Liver (tissue), 9 donors: ENCODE results near the gene TSPAN18. TPM values are rescaled to one million over a fixed set of nuclear protein-coding genes. Genes with fewer than 3 reads are reported as not detected.

ENCODE experiments used
- DNase-seq: peaks from one replicate; pipeline ENCODE4 v3.0.0-alpha.2; 2017; ENCODE audit warnings: low spot score
- H3K27ac ChIP-seq, 2 donors: one replicate each; pipeline ENCODE4 v1.7.0; 2013; ENCODE audit warnings: inconsistent platforms in 2 of 2, low read length in 2 of 2, control low read depth in 1 of 2, low read depth in 1 of 2, mild to moderate bottlenecking in 1 of 2
- H3K27me3 ChIP-seq, 4 donors: one replicate each; pipeline versions ENCODE4 v1.6.1 to v1.7.0; 2013; ENCODE audit warnings: low read length in 3 of 4, inconsistent platforms in 1 of 4, mild to moderate bottlenecking in 1 of 4, moderate library complexity in 1 of 4; ENCODE audit not compliant: control insufficient read depth in 4 of 4, insufficient read depth in 4 of 4
- H3K36me3 ChIP-seq, 4 donors: one replicate each; pipeline versions ENCODE4 v1.6.1 to v1.7.0; 2013; ENCODE audit warnings: low read length in 3 of 4, mild to moderate bottlenecking in 3 of 4, low read depth in 1 of 4, moderate library complexity in 1 of 4; ENCODE audit not compliant: control insufficient read depth in 4 of 4, insufficient read depth in 3 of 4
- H3K4me1 ChIP-seq, 4 donors: one replicate each; pipeline versions ENCODE4 v1.6.1 to v1.7.0; 2013; ENCODE audit warnings: low read length in 3 of 4, mild to moderate bottlenecking in 3 of 4, moderate library complexity in 1 of 4; ENCODE audit not compliant: control insufficient read depth in 4 of 4, insufficient read depth in 4 of 4
- H3K4me3 ChIP-seq, 3 donors: one replicate each; pipeline versions ENCODE4 v1.6.1 to v1.7.0; 2013; ENCODE audit warnings: low read length in 3 of 3, control low read depth in 1 of 3, low read depth in 1 of 3, mild to moderate bottlenecking in 1 of 3
- H3K9ac ChIP-seq, 2 donors: one replicate each; pipeline ENCODE4 v1.7.0; 2013; ENCODE audit warnings: low read length in 2 of 2, mild to moderate bottlenecking in 2 of 2, moderate library complexity in 2 of 2, control low read depth in 1 of 2, low read depth in 1 of 2
- H3K9me3 ChIP-seq, 4 donors: one replicate each; pipeline versions ENCODE4 v1.6.1 to v1.7.0; 2013; ENCODE audit warnings: low read length in 3 of 4; ENCODE audit not compliant: control insufficient read depth in 4 of 4
- ATF3 ChIP-seq: IDR thresholded peaks from 2 replicates; pipeline ENCODE4 v1.6.1; 2016; ENCODE audit warnings: antibody characterized with exemption
- CTCF ChIP-seq: fragments of 150-350 bp; IDR thresholded peaks from 2 replicates; pipeline ENCODE4 v1.5.1; 2017; ENCODE audit warnings: improper control_type of control experiment, low read depth, low read length; ENCODE audit not compliant: missing input control
- FOXA2 ChIP-seq: IDR thresholded peaks from 2 replicates; pipeline ENCODE4 v1.6.1; 2016; ENCODE audit warnings: antibody characterized with exemption
- HNF4A ChIP-seq, 2 donors: conservative IDR thresholded peaks; 2 replicates each; pipeline ENCODE4 v1.6.1; 2016; ENCODE audit warnings: antibody characterized with exemption in 2 of 2, mild to moderate bottlenecking in 2 of 2
- HNF4G ChIP-seq: IDR thresholded peaks from 2 replicates; pipeline ENCODE4 v1.6.1; 2016; ENCODE audit warnings: antibody characterized with exemption
- JUND ChIP-seq, 2 donors: IDR thresholded peaks; 2 replicates each; pipeline ENCODE4 v1.6.1; 2016; ENCODE audit warnings: antibody characterized with exemption in 2 of 2
- RAD21 ChIP-seq, 2 donors: IDR thresholded peaks; 2 replicates each; pipeline ENCODE4 v1.6.1; 2016; ENCODE audit warnings: antibody characterized with exemption in 2 of 2, mild to moderate bottlenecking in 2 of 2
- REST ChIP-seq: IDR thresholded peaks from 2 replicates; pipeline ENCODE4 v1.6.1; 2016; ENCODE audit warnings: antibody characterized with exemption, mild to moderate bottlenecking
- RXRA ChIP-seq, 2 donors: IDR thresholded peaks; 2 replicates each; pipeline ENCODE4 v1.6.1; 2017 to 2018; ENCODE audit warnings: antibody characterized with exemption in 2 of 2, mild to moderate bottlenecking in 1 of 2
- SP1 ChIP-seq: IDR thresholded peaks from 2 replicates; pipeline ENCODE4 v1.6.1; 2018; ENCODE audit warnings: antibody characterized with exemption, mild to moderate bottlenecking
- YY1 ChIP-seq: IDR thresholded peaks from 2 replicates; pipeline ENCODE4 v1.6.1; 2016; ENCODE audit warnings: antibody characterized with exemption, mild to moderate bottlenecking
- ZBTB33 ChIP-seq: IDR thresholded peaks from 2 replicates; pipeline ENCODE4 v1.6.1; 2016; ENCODE audit warnings: antibody characterized with exemption
- WGBS: extraction: QIAGEN DNeasy Blood & Tissue Kit; methylation state at CpG from one replicate; pipeline ENCODE4 v1.1.7; 2013; 5-methylcytosine and 5-hydroxymethylcytosine counted together
- polyA plus RNA-seq, 2 donors: library from polyadenylated mRNA; stranded (reverse) in 1 of 2; unstranded in 1 of 2; fragments of 200-250 nt in 1 of 2; fragments of >200 nt in 1 of 2; fragmentation: Nextera tagmentation in 1 of 2; extraction: Ambion mirVana in 1 of 2; gene quantifications; one replicate each; pipeline versions ENCODE4 v1.2.1 to v1.2.3, GENCODE V29; 2013 to 2015
- total RNA-seq, 2 donors: library from RNA; depleted of rRNA; stranded (reverse); fragments of >200 nt; gene quantifications; one replicate each; pipeline ENCODE4 v1.2.3, GENCODE V29; 2014
- donor health status: healthy.
- donor health status: healthy.
- donor health status: healthy.
- donor health status: healthy.
- donor health status: healthy.

The TSPAN18 gene
- total and polyA plus RNA-seq, 4 donors, result 1.2 to 5.0 (median 2.8) TPM

GRCh38 chr11:44872556-44872955, 145.8 kb downstream of the TSPAN18 start:
- WGBS, result 98% methylated on average over 1 of the region's 1 CpG
- H3K4me1 ChIP-seq, result no peaks in the 10 kb centered on the region
- no peak overlapping the region for H3K27ac ChIP-seq
- no peak for DNase-seq
- H3K36me3 ChIP-seq, result no peaks in the 10 kb centered on the region
- H3K4me3 ChIP-seq, result no peak overlapping the region
- TF ChIP-seq REST (no peak), HNF4A (conservative IDR thresholded peaks at IDR 0.05) (no peak), YY1 (no peak), ZBTB33 (no peak), SP1 (no peak), JUND (IDR thresholded peaks at IDR 0.05) (no peak), CTCF (no peak)
- H3K27me3 ChIP-seq, result no peaks in the 10 kb centered on the region
- no peak overlapping the region for H3K9ac ChIP-seq
- peaks cover 0 to 2% (median 0%) of the 10 kb centered on the region in 4 donors for H3K9me3 ChIP-seq

- no peak for DNase-seq
- Histone ChIP-seq H3K36me3 (no peaks in the 10 kb centered on the region), H3K9me3 (peaks cover 0 to 2% (median 0%) of the 10 kb centered on the region in 4 donors), H3K27me3 (no peaks in the 10 kb centered on the region), H3K4me1 (no peaks in the 10 kb centered on the region), H3K27ac (no peak overlapping the region), H3K4me3 (no peak overlapping the region), H3K9ac (no peak overlapping the region)
- TF ChIP-seq ZBTB33, result no peak
- no peak for TF ChIP-seq ATF3
- TF ChIP-seq RAD21 (IDR thresholded peaks at IDR 0.05), result no peak
- no peak for TF ChIP-seq HNF4G
- no peak for TF ChIP-seq REST
- TF ChIP-seq FOXA2, result no peak
- TF ChIP-seq HNF4A (conservative IDR thresholded peaks at IDR 0.05), result no peak
- no peak for TF ChIP-seq RXRA (IDR thresholded peaks at IDR 0.05)
- TF ChIP-seq YY1, result no peak
- no peak for TF ChIP-seq SP1
- WGBS, result 51% methylated on average over 1 of the region's 1 CpG
These were observed 146.8 kb downstream of the TSPAN18 start for GRCh38 chr11:44873537-44873936.
